Stimulated activated naive B cell treated with anti-CD40 and anti-IgM and Interleukin-4, amounts not matched to agents 10 μg/mL and 1 μg/mL and 100 μg/mL, for 72 hours (primary cell): ENCODE measurements around the gene AOPEP.

Source experiments
- ATAC-seq, 2 donors: fragments of 150-1000 bp; cut with Tn5 transposase; replicated peaks; 2 replicates each; pipeline ENCODE4 v1.10.0; 2021; ENCODE audit warnings: moderate library complexity in 1 of 2
- DNase-seq: peaks from one replicate; pipeline ENCODE4 v3.0.0; 2021
- H3K27ac Mint-ChIP-seq: one replicate; pipeline ENCODE4 v1.8.0; 2022; ENCODE audit warnings: mild to moderate bottlenecking, mixed read lengths
- H3K27me3 Mint-ChIP-seq, 2 donors: one replicate each; pipeline ENCODE4 v1.8.0; 2022; ENCODE audit warnings: mixed read lengths in 2 of 2
- H3K36me3 Mint-ChIP-seq, 2 donors: one replicate each; pipeline ENCODE4 v1.8.0; 2022; ENCODE audit warnings: mixed read lengths in 2 of 2, mild to moderate bottlenecking in 1 of 2
- H3K4me1 Mint-ChIP-seq, 2 donors: one replicate each; pipeline ENCODE4 v1.8.0; 2022; ENCODE audit warnings: mixed read lengths in 2 of 2, mild to moderate bottlenecking in 1 of 2
- H3K4me3 Mint-ChIP-seq, 2 donors: one replicate each; pipeline ENCODE4 v1.8.0; 2022; ENCODE audit warnings: mild to moderate bottlenecking in 2 of 2, mixed read lengths in 2 of 2, moderate library complexity in 1 of 2
- H3K9me3 Mint-ChIP-seq, 2 donors: one replicate each; pipeline ENCODE4 v1.8.0; 2022; ENCODE audit warnings: mixed read lengths in 2 of 2, mild to moderate bottlenecking in 1 of 2

Gene AOPEP

GRCh38 chr9:95127249-95128176, 401.0 kb downstream of the AOPEP start:
- no peaks in the 10 kb centered on the region for H3K9me3 Mint-ChIP-seq
- H3K4me3 Mint-ChIP-seq: peak overlapping the region in 1 of 2 donors; percentile 35
- ATAC-seq (peak; percentile 93), DNase-seq (peak; percentile 53)
- peaks cover 9 to 14% of the 10 kb centered on the region in 2 donors for H3K36me3 Mint-ChIP-seq
- H3K27me3 Mint-ChIP-seq: peaks cover 0 to 7% of the 10 kb centered on the region in 2 donors
- H3K4me1 Mint-ChIP-seq: peaks cover 0 to 5% of the 10 kb centered on the region in 2 donors
- no peak overlapping the region for H3K27ac Mint-ChIP-seq

- Mint-ChIP-seq H3K27me3 (peaks cover 0 to 7% of the 10 kb centered on the region in 2 donors), H3K4me3 (no peak overlapping the region), H3K4me1 (peaks cover 0 to 5% of the 10 kb centered on the region in 2 donors), H3K36me3 (peaks cover 9 to 13% of the 10 kb centered on the region in 2 donors), H3K27ac (no peak overlapping the region), H3K9me3 (no peaks in the 10 kb centered on the region)
- DNase-seq (no peak), ATAC-seq (no peak)
These were observed 401.7 kb downstream of the AOPEP start for GRCh38 chr9:95128177-95128524.

GRCh38 chr9:95129476-95130291, 403.2 kb downstream of the AOPEP start:
- H3K4me1 Mint-ChIP-seq: peaks cover 0 to 5% of the 10 kb centered on the region in 2 donors
- H3K4me3 Mint-ChIP-seq: no peak overlapping the region

GRCh38 chr9:95130484-95130883, 404.0 kb downstream of the AOPEP start:
- Mint-ChIP-seq H3K36me3 (peaks cover 15 to 21% of the 10 kb centered on the region in 2 donors), H3K9me3 (no peaks in the 10 kb centered on the region), H3K27me3 (peaks cover 0 to 7% of the 10 kb centered on the region in 2 donors), H3K4me1 (peaks cover 0 to 5% of the 10 kb centered on the region in 2 donors), H3K27ac (no peak overlapping the region), H3K4me3 (no peak overlapping the region)
- DNase-seq (no peak), ATAC-seq (no peak)

More at GRCh38 chr9:95129476-95130291, 403.2 kb downstream of the AOPEP start:
- H3K9me3 Mint-ChIP-seq: no peaks in the 10 kb centered on the region
- DNase-seq (no peak), ATAC-seq (no peak)
- peaks cover 11 to 18% of the 10 kb centered on the region in 2 donors for H3K36me3 Mint-ChIP-seq
- H3K27ac Mint-ChIP-seq: no peak overlapping the region
- H3K27me3 Mint-ChIP-seq: peaks cover 0 to 7% of the 10 kb centered on the region in 2 donors

GRCh38 chr9:95131023-95131943, 404.8 kb downstream of the AOPEP start:
- no peak overlapping the region for H3K27ac Mint-ChIP-seq
- peaks cover 0 to 5% of the 10 kb centered on the region in 2 donors for H3K4me1 Mint-ChIP-seq
- no peaks in the 10 kb centered on the region for H3K9me3 Mint-ChIP-seq
- peak; percentile 4 for DNase-seq
- peaks cover 0 to 7% of the 10 kb centered on the region in 2 donors for H3K27me3 Mint-ChIP-seq
- ATAC-seq: peak; percentile 49 to 65
- no peak overlapping the region for H3K4me3 Mint-ChIP-seq
- peaks cover 15 to 21% of the 10 kb centered on the region in 2 donors for H3K36me3 Mint-ChIP-seq

GRCh38 chr9:95132366-95133324, 406.1 kb downstream of the AOPEP start:
- peaks cover 0 to 1% of the 10 kb centered on the region in 2 donors for H3K4me1 Mint-ChIP-seq
- peaks cover 18 to 27% of the 10 kb centered on the region in 2 donors for H3K36me3 Mint-ChIP-seq
- H3K27ac Mint-ChIP-seq: no peak overlapping the region
- no peaks in the 10 kb centered on the region for H3K9me3 Mint-ChIP-seq
- no peak overlapping the region for H3K4me3 Mint-ChIP-seq
- ATAC-seq (no peak), DNase-seq (no peak)
- peaks cover 0 to 7% of the 10 kb centered on the region in 2 donors for H3K27me3 Mint-ChIP-seq

- H3K9me3 Mint-ChIP-seq: no peaks in the 10 kb centered on the region
- H3K36me3 Mint-ChIP-seq: peaks cover 20 to 30% of the 10 kb centered on the region in 2 donors
- peaks cover 0 to 7% of the 10 kb centered on the region in 2 donors for H3K27me3 Mint-ChIP-seq
- H3K4me3 Mint-ChIP-seq: no peak overlapping the region
- no peaks in the 10 kb centered on the region for H3K4me1 Mint-ChIP-seq
- ATAC-seq (no peak), DNase-seq (no peak)
- no peak overlapping the region for H3K27ac Mint-ChIP-seq
These were observed 406.8 kb downstream of the AOPEP start for GRCh38 chr9:95133325-95133705.

- ATAC-seq (no peak), DNase-seq (no peak)
- Mint-ChIP-seq H3K27ac (no peak overlapping the region), H3K36me3 (peaks cover 23 to 30% of the 10 kb centered on the region in 2 donors), H3K27me3 (peaks cover 0 to 7% of the 10 kb centered on the region in 2 donors), H3K4me3 (no peak overlapping the region), H3K4me1 (no peaks in the 10 kb centered on the region), H3K9me3 (no peaks in the 10 kb centered on the region)
These were observed 408.0 kb downstream of the AOPEP start for GRCh38 chr9:95134457-95134881.

GRCh38 chr9:95135756-95136155, 409.3 kb downstream of the AOPEP start:
- no peak for ATAC-seq
- no peaks in the 10 kb centered on the region for H3K27me3 Mint-ChIP-seq

More at GRCh38 chr9:95135756-95136155, 409.3 kb downstream of the AOPEP start:
- H3K36me3 Mint-ChIP-seq: peaks cover 21 to 25% of the 10 kb centered on the region in 2 donors
- no peak overlapping the region for H3K4me3 Mint-ChIP-seq
- H3K4me1 Mint-ChIP-seq: no peaks in the 10 kb centered on the region
- DNase-seq: no peak
- H3K27ac Mint-ChIP-seq: no peak overlapping the region
- no peaks in the 10 kb centered on the region for H3K9me3 Mint-ChIP-seq
